Activated T-cell treated with anti-CD3 and anti-CD28 coated beads for 48 hours (primary cell): ENCODE data around the gene RELN.
"Not testable (repeated sequence)": the region's sequence is repeated elsewhere in the genome, so short reads cannot be mapped to it uniquely, and the experiment has no call there.

Experiments used
- DNase-seq: peaks from one replicate; pipeline ENCODE4 v3.0.0-alpha.2; 2020; ENCODE audit warnings: low read depth

Gene RELN

DNA sequence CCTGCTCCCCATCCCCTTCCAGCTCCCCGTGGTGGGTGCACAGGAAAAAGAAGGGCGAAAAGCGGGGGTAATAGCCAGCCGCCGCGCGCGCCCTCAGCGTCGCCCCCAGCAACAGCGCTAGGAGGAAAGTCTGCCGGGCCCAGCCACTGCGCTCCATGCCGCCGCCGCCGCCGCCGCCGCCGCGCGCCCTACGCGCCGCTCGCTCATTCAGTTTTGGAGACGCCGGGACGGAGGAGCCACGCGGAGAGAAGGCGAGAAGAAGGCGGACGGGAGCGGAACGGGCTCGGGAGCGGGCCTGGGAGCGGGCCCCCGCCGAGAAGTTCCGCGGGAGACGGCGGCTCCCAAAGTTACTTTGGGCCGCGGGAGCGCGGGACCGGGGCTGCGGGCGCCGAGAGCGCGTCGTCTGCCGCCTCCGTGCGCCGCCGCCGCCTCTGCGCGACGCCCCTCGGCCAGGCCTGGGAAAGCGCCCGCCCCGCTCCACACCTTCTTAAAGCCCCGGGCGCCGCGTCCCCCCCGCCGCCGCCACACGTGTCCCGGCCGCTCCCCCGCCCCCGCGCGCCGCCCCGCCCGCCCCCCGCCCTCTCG is at the start of gene RELN:
RELN (minus strand) TSS at position 459 of the 585 bp plus-strand sequence; CDS start at position 157, 302 bp downstream.
- no peak for DNase-seq

DNA sequence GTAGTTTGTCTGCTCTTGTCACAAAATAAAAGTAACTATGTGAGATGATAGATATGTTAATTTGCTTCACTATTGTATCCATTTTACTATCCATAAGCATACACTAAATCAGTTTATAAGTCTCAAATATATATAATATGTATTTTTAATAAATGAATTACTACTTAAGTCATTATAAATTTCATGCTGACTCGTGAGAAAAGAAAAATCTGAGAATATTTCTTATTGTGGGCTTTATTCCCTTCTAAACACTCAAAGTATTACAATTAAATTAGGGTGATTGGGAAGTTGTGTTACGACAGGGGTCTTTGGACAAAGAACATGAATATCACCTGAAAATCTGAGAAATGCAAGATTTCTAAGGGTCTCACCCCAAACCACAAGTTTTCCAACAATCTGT is 48.7 kb upstream of the RELN start:
- no peak for DNase-seq

DNA sequence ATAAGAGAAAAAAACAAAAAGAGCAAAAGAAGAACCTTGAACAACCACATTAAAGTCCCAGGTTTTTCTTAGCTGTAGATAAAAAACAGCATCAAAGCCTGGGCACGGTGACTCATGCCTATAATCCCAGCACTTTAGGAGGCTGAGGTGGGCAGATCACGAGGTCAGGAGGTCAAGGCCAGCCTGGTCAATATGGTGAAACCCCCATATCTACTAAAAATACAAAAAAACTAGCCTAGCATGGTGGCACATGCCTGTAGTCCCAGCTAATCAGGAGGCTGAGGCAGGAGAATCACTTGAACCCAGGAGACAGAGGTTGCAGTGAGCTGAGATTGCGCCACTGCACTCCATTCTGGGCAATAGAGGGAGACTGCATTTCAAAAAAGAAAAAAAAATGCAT is 47.4 kb upstream of the RELN start:
- DNase-seq = not testable (repeated sequence)

DNA sequence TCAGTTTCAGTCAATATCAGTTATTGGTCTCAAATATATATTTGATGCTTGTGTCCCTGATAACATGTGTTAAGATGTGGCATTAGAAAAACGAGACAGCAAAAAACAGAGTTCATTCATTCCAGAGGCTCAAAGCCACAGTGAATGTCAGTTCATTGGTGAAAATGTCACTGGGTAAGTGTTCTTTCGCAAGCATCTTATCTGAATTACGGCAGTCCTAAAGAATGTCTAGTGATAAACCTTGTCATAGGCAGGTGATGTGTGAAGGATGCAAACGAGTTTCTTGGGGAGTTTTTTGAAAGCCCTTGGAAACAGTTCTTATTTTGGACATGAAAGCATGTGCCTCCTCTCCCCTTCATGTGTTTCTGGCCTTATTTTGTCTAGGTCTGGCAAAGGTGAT is 45.9 kb upstream of the RELN start:
- DNase-seq = no peak

DNA sequence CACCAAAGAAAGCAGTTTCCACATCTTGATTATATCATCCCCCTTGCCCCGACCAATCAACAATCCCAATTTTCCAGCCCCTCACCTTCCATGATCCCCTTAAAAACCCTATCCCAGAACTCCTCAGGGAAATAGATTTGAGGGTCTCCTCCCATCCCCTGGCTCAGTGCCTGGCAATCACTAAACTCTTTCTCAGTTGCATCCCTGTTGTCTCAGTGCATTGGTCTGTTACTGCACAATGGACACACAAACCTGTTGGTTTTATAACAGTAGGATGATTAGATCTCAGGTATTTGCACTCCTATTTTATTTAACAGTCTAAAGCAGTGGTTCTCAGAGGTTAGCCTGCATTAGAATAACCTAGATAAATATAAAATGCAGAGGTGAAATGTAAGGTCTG is 45.2 kb upstream of the RELN start:
- DNase-seq = no peak

DNA sequence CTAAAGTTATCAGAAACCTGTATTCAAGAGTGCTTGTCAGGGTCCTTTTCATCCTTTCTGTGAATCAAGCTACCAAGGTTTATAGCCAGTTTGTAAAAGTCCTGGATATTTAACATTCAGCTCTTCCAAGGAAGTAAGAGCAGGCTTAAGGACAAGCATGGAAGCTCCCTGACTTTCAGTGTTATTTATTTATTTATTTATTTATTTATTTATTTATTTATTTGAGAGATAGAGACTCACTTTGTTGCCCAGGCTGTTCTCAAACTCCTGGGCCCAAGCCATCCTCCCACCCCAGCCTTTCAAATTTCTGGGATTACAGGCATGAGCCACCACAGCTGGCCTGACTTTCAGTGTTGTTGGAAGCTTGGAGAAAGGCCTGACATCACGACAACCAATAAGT is 44.4 kb upstream of the RELN start:
- no peak for DNase-seq

DNA sequence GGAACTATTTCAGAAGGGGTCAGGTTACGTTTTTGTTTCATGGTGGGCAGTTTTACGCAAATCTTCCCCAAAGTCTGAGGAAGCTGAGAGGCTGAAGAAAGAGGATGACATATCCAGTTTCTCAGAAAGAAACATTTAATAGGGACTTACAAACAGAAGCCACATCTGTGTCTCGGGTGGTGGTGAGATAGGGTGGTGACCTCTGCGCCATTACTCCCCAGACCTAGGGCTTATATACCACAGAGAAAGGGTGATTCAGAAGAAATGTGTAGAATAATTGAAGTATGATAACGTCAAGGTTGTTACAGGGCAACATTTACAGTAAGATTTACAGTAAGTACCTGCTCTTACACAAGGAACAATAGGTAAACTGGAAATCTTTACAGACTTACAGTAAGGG is 43.0 kb upstream of the RELN start:
- DNase-seq = no peak

DNA sequence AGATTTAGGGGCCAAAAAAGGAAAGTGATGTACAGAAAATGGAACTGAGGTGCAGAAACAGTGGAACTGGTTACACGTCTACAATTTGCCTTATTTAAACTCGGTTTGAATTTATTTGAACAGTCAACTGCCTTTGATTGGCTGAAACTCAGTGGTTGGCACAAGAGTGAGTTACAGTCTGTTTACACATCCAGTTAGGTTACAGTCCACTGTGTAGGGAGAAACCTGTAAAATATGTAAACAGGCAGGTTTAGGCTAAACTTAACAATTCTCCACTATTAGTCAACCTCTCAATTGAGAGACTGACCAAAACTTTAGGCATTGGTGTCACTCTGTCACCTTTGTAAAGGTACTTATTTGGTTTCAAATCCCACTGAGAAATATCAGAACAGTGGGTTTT is 40.3 kb upstream of the RELN start:
- no peak for DNase-seq

DNA sequence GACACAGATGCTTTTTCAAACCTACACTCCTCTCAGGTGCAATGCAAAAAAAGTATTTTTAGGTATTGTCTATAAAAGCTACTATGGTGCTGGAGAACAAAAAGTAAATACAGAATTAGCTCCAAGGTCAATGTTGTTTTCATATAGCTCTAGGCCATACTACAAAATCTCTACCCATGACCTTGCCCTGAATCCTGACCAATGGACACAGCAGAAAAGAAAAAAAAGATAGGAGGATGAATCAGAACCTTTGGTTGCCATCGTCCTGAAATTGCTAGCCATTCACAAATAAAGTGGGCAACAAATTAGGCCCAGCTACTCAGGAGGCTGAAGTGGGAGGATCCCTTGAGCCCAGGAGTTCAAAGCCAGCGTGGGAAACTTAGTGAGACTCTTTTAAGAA is 35.2 kb upstream of the RELN start:
- no peak for DNase-seq

DNA sequence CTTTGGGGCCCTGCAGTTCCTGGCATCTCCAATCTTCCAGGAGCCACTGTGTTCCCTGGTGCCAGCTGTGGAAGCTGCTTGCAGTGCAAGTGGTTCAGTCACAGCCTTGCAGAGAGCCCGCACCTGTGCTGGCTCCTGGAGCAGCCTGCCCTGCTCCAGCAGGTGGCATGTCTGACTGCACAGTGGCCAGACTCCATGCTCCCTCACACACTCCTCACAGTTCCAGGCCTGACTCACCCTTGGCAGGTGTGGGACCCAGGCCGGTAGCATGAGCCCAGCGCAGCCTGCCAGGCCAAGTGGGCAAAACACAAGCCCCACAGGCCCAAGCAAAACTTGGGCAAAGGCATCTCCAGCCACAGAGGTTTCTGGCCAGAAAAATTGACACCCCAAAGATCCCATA is 33.6 kb upstream of the RELN start:
- no peak for DNase-seq

DNA sequence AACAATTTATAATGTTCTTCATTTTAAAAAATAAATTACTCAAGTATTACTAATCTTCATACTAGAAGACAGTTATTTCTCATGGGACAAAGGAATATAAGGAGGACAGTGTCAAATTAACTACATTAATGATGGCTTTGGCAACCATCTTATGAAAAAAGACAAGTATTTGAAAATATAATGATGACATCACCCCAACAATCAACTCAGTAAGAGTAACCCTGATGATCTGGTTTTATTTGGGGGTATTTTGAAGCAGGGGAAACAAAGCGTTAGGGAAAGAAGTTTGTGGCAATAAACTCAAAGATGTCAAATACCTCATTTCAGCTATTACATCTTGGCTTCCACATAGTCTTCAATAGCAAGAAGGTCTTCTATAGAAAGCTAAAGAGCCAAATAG is 29.0 kb upstream of the RELN start:
- no peak for DNase-seq

DNA sequence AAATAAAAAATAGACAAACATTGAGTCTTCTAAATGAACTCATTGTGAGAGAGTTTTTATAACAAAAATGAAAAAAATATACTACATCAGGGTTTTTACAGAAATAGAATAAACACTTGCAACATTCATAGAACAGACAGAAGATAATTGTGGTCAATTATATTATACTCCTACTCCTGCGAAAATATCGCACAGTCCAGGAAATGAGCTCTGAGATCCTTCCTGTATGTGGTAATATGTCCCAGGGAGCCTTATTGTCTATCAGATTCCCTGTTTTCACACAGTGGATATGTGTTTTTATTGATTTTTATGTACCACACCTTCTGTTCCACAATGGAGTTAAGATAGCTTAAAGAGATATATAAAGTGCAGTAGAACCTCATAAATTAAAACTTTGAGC is 27.5 kb upstream of the RELN start:
- DNase-seq = no peak

DNA sequence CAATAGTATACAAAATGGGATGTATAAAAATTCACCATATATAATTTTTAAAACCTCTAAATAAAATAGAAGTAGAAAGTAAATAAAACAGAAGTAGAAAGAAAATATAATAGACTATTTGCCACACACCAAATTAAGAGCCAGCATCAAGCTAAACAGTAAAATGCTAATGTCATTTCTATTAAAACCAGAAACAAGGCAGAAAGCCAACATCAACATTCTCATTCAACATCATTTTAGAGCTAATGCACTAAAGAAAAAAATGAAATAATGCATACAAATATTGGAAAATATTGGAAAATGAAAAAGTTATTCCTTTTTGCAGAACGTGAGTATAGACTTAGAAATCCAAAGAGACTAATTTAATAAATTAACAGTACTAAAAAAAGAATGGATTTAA is 23.4 kb upstream of the RELN start:
- no peak for DNase-seq

DNA sequence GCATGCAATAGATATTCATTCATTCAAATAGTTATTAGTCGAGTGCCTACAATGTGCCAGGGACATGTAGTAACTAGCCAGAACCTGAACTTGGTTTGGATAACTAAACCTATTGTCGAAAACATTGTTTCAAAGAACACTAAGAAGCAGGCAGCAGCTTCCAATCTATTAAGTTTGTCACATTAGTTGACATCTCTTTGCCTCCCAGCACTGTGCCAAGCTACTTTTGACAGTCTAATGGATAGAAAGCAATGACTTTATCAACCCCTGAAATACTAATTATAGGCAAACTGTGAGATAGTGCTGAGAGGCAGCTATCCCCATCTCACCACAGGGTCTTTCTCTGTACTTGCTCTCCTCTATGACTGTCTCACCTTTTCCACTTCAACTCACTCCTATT is 22.4 kb upstream of the RELN start:
- DNase-seq = no peak

DNA sequence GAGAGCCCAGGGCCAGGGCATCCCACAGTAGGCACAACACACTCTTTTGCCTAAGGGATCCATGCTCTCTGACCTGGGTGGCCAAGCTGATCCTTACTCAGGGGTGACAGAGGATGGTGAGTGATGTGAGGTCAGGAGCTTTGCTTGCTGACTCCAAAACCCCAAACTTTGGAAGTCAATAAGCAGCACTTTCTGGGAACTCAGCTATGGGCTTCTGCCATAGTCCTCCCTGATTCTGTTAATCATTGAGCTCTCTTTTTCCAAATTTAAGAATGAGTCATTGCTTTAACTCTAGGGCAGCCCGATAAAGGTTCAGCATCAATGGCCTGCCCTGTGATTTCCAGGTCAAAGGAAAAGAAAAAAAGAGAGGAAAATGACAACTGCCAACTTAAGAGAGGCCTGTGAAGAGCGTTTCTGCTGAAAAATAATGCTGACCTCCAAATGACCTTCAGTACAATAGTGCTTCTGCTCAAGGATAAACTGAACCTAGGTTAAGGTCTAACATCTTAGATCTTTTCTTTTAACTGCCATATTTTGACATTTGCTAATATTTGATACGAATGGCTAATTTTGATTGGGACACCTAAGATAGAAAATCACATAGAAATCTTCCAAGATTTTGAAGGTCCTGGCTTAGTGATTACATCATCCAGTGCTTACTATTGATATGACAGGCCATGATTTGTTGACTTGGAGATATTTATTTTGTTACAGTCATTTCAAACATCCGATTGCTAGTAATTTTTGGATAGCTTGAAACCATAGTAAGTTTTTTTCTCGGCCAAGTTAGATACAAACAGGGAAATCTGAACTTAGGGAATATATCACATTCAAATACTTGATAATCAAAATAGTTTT is 20.8 kb upstream of the RELN start:
- DNase-seq = no peak

DNA sequence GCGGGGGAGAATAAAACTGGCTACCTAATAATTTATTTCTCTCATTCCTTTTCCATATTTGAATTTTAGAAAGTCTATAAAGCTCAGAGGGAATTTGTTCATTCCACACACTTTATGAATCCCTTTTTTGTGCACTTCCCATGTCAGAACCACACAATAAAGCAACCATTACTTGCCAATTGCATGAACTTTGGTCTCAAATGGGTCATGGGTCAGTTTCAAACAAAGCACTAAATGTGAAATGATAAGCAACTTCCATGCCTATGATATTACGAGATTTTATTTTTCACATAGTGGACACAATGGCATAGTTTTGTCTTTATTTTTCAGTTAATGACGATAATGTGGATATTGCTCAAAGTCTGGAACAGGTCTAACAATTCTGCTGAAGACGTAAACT is 18.6 kb upstream of the RELN start:
- DNase-seq = no peak

DNA sequence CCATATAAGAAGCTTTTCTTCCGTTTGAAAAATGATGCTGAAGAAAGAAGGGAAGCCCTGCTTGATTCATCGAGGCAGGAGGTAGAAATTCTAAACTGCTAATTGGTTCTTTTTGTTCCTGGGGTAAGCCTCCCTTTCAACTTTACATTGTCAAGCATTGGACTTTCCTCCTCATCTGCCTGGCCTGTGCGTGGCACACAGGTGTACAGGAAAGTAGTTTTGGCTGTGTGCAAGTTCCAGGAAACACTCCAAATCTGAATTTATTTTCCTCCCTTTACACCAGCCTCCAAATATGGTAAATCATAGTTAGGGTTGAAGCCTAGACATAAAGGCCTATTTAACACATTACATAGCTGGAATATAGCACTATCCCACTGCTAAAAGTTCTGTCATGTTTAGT is 18.2 kb upstream of the RELN start:
- no peak for DNase-seq

DNA sequence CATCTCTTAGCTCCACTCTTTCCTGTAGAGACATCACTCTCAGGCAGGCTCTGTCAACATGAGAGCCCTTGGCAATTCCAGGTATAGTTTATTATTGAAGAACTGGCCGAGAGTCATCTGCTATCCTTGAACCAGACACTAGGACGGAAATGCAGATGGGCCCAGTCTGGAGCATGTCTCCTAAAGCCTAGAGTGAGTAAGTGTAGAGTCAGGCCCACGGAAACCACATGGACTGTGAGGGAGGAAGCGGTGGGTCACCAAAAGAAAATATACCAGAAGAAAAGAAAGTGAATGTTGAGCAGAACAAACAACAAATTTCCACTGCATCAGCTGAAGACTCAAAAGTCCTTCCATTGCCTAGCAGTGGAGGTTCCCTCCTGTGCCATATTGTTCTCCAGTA is 15.7 kb upstream of the RELN start:
- DNase-seq = no peak

DNA sequence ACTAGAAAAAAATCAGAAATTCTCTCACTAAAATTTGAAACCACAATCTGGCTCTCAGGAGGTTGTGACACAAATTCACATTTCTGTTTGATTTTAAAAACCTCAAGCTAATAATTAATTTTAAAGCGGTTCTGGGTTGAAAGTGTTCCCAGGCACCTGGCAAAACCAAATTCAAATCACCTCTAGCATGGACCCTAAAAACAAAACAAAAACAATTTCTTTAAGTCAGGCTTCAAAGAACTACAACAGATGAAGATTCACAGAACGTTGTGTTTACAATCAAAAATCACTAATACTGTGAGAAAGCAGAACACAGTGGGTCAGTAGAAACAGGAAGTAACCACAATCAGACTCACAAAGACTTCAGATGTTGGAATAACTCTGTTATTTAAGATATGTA is 7.2 kb upstream of the RELN start:
- no peak for DNase-seq

DNA sequence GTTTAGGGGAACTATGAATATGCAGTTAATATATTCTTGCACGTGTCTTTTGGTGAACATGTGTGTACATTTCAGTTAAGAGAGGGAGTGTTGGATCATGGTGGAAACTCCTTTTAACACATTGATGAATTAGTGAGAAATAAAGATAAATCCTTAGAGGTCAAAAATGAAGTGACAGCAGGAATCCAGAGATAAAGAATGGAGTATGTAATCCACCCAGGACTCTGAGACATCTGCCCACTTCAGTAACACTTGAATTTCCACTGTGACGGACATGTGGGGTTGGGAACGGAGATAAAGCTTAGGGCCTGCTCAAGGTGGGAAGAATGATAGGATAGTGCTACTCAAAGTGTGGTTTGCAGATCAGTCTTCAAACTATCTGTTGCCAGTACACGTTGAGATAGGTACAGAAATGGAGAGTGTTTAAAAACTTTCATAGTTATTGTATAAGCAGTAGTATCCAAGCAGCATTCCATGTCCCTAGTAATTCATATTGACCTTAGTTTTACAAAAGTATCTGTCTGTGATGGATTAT is 6.6 kb upstream of the RELN start:
- DNase-seq = no peak

DNA sequence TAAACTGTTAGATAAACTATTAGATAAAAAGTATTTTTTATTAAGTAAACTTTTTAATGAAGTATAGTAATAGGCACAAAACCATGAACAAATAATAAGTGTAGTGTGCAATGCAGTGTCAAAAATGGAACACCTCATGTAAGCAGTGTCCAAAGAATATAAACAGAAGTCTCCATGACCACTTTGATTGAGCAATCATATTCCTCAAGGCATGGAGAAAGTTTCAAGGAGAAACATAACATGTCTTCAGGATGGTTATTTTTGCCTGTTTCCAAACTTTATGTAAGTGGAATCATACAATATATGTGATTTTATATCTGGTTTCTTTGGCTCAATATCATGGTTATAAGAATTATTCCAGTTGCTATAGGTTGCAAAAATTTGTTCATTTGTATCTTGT is 6.1 kb upstream of the RELN start:
- DNase-seq = no peak

DNA sequence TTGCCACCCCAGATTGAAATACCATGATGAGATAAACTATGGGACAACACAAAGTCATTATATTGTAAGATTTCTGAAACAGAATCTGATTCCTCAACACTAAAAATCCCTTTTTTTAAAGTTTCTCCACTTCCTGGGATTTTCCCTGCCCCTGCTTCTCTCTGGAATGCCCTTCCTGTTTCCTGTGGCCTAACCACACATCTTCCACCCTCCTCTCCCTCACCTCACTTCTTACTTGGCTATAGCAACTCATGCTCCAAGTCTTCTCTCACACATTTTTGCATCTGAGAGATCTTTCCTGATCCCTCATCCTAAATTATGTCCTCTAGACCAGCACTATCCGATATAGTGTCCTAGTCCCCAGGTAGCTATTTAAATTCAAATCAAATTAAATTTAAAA is 4.1 kb upstream of the RELN start:
- no peak for DNase-seq

DNA sequence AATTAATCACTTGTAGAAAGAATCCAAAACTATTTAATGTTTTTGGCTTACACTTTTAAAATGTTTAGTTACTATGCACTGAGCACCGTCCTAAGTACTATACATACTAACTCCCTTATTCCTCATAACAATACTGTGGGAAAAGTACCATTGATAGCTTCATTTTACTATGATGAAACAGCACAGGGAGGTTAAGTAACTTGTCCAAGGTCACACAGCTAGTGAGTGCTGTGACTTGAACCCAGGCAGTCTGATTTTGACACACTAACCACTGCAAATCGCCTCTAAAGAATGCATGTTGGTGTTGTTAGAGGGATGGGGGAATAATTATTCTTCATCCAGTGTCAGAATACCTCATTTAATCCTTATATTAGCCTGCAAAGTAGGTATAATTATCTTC is 1.9 kb upstream of the RELN start:
- no peak for DNase-seq

DNA sequence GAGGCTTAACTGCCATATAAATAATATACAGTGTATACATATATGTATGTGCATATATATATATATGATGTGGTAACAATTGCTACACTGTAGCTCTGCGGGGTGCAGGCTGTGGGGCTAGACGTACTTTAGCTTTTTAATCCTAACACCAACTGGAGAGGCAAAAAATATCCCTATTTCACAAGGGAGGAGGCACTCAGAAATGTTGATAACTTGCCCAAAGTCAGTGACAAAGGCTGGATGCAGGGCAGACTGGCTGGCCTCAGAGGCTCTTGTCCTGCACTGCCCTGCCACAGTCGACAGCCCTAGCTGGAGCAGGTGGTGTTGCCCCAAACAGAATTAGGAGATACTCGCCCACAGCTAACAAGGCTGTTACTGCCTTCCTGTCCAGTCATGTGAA is 1.5 kb upstream of the RELN start:
- no peak for DNase-seq
